Activated naive CD4-positive, alpha-beta T cell treated with Interleukin-2 at 50 U/mL for 16 hours (primary cell): ENCODE results near the gene PIGS.
"Not testable (repeated sequence)": the region's sequence is repeated elsewhere in the genome, so short reads cannot be mapped to it uniquely, and the experiment has no call there.

Experiments
- DNase-seq: peaks from one replicate; pipeline ENCODE4 v3.0.0-alpha.2; 2020

Gene PIGS

DNA sequence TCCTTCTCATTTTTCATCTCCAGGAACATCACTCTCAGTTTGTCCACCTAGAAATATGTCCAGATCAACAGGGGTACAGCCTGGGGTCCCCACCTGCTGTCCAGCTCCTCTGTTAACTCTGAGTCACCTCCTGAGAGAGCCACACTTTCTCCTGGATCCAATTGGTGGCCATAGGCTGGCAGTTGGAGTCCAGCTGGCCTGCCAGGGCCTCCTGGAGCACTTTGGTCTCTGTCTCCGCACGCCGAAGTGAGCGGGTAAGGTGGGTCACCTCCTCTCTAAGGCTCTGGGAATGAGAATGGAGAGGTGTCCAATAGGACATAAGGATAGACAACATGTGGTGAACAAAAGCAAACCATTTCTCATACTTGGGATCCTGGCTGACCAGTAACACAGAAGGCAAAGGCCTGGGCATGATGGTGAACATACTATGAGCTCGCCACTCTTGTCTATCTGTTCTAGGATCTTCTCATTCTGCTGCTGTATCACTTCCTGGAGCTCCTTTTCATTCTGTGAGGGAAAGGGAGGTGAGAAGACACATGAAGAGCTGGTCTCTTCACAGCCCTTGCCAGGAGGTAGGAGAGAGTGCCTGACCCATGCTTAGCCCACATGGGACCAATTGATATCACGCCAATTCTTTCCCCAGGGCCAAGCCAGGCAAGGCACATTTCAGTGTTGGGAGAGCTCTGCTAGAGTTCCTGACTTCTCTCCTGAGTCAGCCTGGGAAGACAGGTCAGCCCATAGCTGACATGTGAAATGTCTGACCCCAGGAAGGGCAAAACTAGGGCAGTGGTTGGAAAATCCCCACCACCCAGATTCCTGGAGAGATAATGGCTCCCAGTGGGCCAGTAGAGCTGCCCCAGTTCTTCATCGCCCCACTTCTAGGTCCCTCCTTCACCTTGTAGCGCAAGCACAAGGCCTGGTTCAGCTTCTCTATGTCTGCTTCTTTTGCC, 7.2 kb upstream of the PIGS start:
- no peak for DNase-seq

DNA sequence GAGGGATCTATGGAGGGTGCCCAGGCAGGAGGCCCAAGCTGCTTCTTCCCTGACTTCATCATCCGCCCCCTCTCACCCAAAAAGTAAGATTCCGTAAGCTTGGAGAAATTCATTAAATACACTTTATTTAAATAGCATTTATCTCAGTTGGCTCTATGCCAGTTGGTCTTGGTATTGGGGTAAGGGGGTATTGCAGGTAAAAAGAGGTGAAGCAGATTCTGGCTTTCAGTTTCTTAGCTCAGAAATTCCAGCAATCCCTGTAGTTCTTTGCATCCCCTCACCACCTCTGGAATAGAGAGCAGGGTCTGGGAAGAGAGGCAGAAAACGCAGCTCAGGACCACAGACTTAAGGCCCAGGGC, 6.1 kb upstream of the PIGS start:
- DNase-seq, result no peak

DNA sequence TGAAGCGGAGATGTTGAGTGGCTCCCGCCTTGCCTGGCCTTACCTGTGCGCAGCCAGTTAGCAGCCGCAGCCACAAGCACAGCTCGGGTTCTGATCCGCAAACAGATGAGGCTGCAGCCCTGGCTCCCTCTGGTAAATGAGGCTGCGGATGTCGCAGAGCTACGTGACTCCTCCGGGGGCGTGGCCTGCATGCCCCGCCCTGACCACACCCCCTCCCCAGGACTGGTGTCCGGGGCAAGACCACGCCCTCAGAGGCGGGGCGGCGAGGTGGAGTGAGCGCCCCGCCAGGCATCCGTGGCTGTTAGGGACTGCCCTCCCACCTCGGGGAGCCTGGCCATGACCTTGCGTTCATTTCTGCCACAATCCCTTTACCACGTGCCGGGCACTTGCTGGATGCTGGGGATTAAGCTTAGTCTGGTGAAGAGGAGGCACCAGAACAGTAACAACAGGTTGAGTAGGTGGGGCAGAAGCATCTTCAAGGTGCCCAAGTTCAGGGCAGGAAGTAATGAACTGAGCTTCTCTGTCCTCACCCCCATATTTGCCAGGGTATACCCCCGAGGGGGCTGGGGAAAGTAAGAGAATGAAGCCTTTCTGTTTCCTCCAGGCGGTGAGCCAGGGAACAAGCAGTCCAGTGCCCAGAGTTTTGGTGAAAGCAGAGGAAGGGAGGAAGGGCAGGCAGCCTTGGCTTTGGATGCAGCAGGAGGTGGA, 5.6 kb upstream of the PIGS start, which contains the start of gene ALDOC:
Gene ALDOC, minus strand, starts transcription at position 138 of the 708 bp plus-strand sequence. CDS start 1,363 bp downstream, outside the sequence.
- peak; percentile 98 for DNase-seq

DNA sequence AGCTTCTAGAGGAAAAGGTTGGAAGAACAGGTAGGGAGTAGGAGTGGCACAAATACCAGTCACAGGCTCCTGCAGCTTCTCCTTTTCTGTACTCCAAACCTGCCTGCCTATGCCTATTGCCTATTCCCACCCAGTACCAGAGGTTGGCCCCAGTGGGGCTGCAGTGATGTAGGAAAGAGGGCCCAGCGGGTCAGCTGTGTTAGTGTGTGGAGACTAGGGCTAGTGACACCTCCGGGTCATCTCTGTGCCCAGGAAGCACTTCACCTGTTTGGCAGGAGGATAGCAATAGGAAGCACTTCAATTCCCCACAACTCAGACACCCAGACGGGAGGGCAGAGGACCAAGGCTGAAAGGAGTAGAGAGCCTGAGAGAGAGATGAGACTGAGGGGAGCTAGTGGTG, 4.7 kb upstream of the PIGS start:
- DNase-seq, result not testable (repeated sequence)

DNA sequence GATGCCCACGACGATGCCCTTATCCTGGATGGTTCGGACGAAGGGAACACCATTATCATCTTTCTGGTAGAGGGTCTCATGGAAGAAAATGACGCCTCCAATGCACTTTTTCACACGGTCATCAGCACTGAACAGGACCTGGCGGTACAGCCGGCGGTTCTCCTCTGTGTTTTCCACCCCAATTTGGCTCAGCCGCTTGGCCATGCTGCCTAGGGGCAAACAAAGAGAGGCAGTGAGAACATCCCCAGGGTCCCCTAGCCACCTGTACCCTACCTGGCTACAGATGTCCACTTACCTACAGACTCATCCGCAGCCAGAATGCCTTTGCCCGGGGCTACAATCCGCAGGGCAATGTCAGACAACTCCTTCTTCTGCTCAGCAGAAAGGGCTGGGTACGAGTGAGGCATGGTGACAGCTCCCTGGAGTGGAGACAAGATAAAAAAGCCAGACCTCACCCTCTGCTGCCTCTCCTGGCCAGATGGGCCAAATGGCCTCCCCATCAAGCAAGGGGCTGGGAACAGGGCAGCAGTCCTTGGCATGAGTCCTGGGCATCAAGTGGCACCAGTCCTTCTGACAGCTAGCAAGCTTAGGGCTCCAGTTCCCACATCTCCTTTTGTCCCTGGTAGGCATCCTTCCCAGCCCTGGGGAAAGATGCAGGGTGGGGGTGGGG, 3.9 kb upstream of the PIGS start:
- no peak for DNase-seq

DNA sequence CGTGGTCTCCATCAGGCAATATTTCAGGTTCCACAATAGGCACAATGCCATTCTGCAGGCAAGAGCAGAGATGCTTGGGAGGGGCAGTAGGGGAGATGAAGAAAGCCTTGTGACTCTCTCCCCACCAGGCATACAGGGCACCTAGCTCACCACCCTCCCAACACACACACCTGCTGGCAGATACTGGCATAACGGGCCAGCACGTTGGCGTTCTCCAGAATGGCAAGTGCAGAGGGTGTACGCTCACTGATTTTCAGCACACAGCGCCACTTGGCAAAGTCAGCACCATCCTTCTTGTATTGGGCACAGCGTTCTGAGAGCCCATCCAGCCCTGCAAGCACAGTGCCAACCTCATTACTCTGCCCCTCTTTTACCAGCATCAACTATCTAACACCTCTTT, 3.2 kb upstream of the PIGS start:
- peak; percentile 32 for DNase-seq

DNA sequence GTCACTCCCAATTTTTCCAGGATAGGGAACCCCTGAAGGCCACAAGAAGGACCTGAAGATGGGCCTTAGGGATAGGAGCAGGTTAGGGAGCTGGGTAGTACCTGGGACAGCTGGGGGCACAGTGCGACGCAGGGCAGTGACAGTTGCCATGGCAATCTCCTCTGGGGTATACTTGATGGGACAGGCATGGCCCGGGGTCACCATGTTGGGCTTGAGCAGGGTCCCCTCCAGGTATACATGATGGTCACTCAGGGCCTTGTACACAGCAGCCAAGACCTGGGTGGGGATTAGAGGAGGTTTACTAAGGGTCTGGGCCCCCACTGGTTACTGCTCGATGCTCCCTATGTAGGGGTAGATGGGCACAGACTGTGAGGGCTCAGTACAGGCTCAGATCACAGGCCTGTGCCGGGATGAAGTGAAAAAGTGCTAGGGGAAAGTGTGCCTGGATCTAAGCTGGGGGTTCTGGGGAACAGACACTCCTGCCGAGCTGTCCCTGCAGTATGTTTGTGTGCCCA, 2.7 kb upstream of the PIGS start:
- DNase-seq, result no peak

DNA sequence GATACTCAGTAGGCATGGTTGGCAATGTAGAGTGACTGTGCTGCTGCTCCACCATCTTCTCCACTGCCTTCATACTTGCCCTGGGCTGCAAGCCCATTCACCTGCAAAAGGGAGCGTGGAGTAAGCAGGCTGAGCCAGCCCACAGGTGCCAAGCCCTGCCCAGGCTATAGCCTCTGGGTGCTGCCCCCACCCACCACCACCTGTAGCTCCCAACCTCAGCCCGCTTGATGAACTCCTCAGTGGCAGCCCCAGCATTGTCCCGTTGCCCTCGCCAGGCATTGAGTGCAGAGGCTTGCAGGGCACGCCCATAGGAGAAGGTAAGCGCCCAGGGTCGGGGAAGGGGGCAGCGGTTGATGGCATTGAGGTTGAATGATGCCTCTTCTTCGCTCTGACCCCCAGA, 2.2 kb upstream of the PIGS start:
- no peak for DNase-seq

DNA sequence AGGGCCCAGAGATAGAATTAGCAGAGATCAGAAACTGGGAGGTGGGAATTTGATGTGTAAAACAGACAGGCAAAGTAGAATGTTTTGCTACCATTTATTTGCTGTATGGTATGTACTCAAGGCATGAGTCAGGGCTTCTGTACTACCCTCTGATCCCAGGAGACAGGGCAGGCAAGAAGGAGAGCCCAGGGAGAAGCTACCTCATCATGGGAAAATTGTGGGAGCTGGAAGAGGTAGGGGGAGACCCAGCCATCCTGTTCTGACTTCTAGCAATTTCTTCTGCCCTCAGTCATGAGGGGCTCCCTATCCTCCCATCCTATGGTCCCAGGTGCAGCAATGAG, 1.7 kb upstream of the PIGS start:
- DNase-seq, result no peak

DNA sequence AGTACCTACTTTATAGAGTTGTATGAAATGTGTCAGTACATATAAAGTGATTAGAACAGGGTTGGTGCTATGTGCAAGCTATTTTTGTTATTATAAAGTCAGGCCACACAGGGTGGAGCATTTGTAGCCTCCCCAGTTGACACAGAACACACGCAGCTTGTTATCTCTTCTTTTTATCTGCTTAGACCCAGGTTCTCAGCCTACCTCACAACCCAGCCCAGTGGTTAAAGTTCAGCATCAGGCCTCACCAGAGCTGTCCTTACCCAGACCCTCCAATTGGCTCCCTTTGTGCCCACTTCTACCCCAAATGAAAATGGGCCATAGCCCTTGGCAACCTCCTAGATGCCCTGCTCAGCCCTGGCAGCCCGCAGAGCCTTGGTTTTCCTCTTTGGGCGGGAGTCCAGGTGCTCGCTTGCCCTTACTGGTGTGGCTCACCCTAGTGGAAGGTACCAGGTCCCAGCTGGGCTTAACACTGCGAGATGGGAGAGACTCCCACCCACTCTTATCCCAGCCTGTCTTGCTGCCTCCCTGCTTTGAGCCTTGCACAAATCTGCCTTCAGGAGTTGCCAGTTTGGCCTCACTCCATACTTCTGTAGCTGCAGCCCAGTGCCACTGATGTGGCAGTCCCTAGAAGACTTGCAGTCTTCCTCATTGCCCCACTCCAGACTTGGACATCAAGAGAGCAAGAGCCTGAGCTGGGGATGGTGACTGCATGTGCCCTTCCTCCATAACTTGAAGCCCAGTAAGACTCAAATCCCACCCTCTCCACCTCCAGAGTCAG, 1.1 kb upstream of the PIGS start:
- no peak for DNase-seq

DNA sequence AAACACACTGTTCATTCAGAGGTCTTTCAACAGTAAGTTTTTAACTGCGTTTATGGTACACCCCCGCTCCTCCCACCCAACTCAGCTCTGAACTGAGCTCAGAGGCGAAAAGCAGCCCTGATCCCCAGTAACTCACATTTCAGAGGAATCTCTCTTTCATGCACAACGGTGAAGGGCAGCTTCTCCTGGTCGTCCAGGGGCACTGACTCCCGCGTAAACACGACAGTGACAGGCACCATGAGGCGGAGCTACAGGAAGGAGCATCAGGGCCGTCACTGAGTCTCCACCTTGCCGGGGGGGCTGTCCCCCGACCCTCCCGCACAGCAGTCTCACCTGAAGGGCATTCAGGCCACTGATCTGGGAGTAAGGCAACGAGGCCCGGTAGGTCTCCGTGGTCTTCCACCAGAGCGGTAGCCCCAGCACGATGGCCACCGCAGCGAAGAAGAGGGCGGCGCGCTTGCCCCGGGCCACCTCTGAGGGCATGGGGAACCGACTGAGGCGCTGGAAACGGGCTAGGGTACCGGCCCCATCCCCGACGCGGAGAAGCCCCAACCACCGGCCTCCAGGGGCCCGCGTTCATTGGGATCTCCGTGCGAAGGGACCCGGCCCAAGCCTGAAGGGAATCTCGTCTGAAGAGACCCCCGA, 486 bp downstream of the PIGS start:
- peak; percentile 58 for DNase-seq

DNA sequence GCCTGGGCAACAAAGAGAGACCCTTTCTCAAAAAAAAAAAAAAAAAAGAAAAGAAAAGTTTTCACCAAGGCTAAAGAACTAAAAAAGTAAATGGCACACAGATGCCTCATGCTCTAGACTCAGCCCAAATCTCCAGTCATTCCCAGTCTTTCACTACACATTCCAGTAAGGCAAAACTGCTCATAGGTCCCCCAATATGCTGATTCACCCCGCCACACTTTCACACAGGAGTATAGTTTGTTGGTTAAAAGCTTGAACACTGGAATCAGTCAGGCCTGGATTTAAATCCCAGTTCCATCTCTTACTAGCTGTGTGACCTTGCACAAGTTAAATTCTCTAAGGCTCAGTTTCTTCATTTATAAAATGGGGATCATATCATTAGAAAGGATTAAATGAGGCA, 1.9 kb downstream of the PIGS start:
- DNase-seq, result no peak

DNA sequence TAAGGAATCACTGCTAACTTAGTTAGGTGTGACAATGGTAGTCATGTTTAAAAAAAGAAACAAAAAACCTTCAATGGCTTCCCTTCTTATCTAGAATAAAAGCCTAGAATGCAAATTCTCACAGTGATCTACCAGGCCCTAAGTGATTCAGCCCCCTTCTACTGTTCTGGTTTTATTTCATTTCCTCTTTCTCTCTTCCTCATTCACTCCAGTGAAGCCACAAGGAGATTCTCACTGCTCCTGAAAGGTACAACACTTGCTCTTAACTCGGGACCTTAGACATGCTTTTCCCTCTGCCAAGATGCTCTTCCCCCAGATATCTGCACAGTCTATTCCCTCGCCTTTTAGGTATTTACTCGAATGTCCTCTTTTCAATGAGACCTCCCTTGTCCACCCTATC, 3.7 kb downstream of the PIGS start:
- no peak for DNase-seq

DNA sequence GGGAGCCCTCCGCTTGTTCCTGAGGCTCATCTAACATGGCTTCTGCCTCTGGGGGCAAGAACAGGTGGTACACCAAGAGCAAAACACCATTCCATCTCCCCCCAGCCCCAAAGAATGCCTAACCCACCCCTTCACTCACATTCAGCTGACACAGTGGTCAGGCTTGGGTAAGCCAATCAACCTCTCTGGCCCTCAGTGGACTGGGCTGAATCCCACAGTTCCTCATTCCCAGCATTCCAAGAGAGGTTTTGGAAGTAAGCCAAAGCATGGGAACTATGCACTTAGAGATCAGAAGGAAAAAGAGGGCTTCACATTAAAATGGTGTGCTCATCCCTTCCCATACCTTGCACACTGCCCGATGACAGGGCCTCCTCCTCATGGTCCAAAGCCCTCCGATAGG, 7.8 kb downstream of the PIGS start:
- DNase-seq, result no peak

DNA sequence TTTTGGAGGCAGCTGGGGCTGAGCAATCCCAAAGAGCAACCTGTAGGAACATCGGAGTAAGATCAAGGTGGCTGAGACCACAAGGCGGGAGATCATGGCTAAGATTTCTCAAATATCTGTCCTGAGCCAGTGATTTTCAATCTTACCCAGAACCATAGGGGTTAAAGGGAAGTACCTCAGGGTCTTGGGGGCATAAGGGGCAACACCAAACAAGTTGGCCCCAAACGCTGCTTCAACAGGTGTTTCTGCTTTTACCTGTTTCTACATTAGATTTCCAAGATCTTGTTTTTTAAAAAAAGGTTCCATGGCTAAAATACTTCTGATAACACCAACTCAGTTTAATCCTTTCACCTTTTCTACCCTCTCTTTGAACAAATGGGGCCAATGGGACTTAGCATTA, 16.3 kb downstream of the PIGS start:
- DNase-seq, result no peak

DNA sequence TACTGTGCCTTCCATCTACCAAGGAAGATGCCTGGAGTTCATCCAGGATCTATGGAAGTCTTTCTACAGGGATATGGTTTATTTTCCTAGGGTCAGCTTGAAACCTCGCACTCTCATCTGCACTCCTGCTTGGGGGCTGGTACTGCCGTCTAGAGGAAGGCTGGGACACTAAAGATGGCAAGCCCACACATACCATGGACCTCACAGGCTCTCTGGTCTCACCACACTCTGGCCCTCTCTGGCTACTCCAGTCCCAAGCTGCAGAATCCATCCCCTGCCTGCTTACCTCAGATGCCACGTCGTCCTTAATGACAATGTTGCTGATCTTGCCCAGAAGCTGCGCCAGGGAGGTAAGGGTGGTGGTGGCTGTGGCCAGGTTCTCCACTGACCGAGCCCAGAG, 16.8 kb downstream of the PIGS start:
- no peak for DNase-seq

DNA sequence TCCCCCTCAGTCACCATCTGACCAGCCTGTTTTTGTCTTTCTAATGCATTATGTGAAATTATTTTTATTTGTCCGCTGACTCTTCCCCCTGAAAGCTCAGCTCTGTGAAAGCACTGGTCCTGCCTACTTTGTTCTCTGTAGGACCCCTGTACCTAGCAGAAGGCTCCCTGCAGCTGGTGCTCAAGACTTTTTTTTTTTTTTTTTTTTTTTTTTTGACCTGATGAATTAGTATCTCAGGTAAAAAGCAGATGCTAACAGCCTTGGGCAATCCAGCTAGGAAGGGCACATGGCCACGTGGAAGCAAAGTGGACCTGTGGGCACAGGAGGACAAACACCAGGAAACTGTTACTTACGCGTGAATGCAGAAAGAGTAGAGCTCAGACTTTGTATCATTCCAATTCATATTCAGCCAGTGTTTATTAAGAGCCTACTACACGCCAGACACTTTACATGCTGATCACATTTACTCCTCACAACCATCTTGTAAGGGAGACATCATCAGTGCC, 18.3 kb downstream of the PIGS start:
- no peak for DNase-seq

DNA sequence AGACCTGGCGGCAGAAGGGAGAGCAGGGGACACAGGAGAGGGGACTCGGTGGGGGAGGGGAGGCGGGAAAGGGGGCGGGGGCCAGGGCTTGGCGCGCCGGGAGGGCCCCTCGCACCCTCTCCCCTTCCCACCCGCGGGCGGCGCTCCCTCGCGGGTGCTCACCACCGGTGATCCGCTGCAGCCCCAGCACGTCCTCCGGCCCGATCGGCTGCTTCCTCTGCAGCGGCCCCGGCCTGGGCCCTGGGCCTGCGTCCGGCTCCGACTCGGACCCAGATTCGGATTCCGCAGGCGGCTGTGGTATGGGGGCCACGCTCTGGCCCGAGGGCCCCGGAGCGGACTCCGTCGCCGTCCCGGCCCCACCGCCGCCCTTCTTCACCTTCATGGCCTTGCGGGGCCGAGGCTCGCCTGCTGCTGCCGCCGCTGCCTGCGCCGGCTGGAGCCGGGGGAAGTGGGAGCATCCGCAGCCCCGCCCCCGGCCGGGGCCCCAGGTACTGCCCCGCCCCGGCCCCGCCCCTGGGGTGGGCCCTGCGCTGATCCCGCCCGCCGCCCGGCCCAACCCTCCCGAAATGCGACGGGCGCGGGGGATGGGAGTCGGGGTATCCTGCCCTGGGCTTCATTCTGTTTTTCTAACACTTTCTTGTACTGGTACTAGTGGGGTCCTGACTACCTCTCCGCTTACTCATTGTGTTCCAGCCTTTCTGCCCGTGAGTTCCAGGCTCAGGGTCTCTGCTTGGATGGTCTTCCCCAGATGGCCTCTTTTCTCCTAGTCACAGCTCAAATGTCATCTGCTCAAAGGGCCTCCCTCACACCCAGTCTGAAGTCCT, 18.9 kb downstream of the PIGS start, which contains the start of gene UNC119:
Gene UNC119, minus strand, starts transcription at position 449 of the 824 bp plus-strand sequence. Its CDS starts 67 bp downstream, at position 382.
- DNase-seq, result peak; percentile 79

DNA sequence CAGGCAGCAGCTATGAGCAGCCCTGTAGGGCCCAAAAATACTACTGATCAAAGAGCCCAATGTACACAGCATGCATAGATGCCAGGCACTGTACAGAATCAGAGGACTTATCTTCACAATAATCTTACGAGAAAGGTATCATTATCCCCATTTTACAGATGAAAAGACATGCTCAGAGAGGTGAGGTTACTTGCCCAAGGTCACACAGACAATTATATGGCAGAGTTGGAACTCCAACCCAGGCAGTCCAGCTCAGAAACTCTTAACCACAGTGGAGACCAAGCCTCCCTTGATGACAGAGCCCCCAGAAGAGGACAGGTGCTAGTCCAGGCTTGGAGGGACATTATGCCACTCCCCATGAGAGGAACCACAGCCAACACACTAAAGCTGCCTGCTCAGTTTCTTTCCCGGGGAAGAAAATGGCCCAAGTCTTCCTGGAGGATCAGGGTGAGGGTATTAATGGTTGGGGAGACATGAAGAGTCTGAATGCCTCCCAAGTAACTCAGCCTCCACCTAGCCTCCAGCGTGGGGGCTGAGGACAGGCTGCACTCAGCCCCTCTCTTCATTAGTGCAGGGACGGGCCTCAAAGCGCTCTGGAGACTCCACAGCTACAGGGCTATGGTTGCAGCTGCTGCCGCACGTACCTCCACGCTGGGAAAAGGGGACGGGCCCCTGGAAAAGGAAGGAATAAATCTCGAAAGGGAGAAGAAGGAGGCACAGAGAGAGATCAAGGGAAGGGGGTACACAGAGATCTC, 19.7 kb downstream of the PIGS start:
- DNase-seq, result no peak

DNA sequence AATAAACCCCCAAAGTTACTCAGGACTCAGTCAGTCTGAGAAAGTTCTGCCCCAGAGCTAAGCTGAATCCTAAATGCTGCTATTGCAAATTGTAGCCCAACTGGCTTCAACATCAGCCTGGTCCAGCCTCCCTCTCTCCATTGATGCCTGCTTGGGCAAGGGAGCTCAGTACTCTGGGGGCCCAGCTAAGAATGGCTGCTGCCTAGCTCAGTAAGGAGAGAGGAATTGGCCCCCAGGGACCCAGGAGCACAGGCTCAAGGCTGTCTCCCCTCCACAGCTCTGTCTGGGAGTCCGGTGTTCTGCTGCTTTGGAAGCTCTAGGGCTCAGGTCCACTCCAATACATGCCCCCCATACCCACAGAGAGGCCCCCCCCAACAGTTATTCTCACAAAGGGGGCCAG, 20.5 kb downstream of the PIGS start:
- no peak for DNase-seq
